Measurements from ENCODE around the gene YWHAE. TPM values are rescaled to one million over a fixed set of nuclear protein-coding genes. Genes with fewer than 3 reads are reported as not detected.
A peak's percentile ranks its signal among the peaks of the same experiment; 100 is the strongest.

Gene YWHAE
- total RNA-seq, 2 experiments from 2014 or later: 116 to 133 TPM

- Mint-ChIP-seq H3K36me3 (ENCODE audit: low read depth) (no peaks in the 10 kb centered on the region), H3K27ac (no peak overlapping the region), H3K4me1 (ENCODE audit: low read depth) (peaks cover 24% of the 10 kb centered on the region), H3K9me3 (no peaks in the 10 kb centered on the region), H3K4me3 (no peak overlapping the region), H3K27me3 (peaks cover 5% of the 10 kb centered on the region)
- POLR2A ChIA-PET: no interaction called here
- Histone ChIP-seq H3K9me3 (ENCODE audit: control insufficient read depth in 1 of 2, insufficient read depth in 1 of 2, low read length in 2 of 2) (no peaks in the 10 kb centered on the region), H3K27me3 (ENCODE audit: control insufficient read depth in 1 of 2, insufficient read depth in 2 of 2, low read length in 2 of 2) (peaks cover 2 to 7% of the 10 kb centered on the region in 2 experiments), H3K4me1 (ENCODE audit: insufficient read depth, low read length) (peaks cover 43% of the 10 kb centered on the region), H3K4me3 (ENCODE audit: low read length) (no peak overlapping the region), H3K36me3 (ENCODE audit: insufficient read depth, low read length) (no peaks in the 10 kb centered on the region), H3K27ac (ENCODE audit: low read depth in 1 of 2, low read length in 2 of 2) (no peak overlapping the region)
- intact Hi-C loops (cut with DNase I, micrococcal nuclease): no loop called here
- CTCF ChIA-PET: no interaction called here
- TF ChIP-seq CTCF (IDR thresholded peaks at IDR 0.05): no peak
- DNase-seq (no peak), ATAC-seq (ENCODE audit: poor library complexity) (no peak)
Measured at GRCh38 chr17:1300371-1300905, 99.6 kb downstream of the YWHAE start.

GRCh38 chr17:1299552-1300370 is 100.3 kb downstream of the YWHAE start:
- H3K4me1 Mint-ChIP-seq (ENCODE audit: low read depth): peaks cover 28% of the 10 kb centered on the region

GRCh38 chr17:1298606-1299005 is 101.4 kb downstream of the YWHAE start:
- intact Hi-C loops (cut with DNase I, micrococcal nuclease): loop anchor here in 1 of 2 experiments (2.0 kb wide), 1 partner anchor 16 kb away; no protein-coding TSS in a partner anchor
- DNase-seq (peak; percentile 10 to 70 (median 42)), ATAC-seq (ENCODE audit: poor library complexity) (peak; percentile 45)
- Histone ChIP-seq H3K4me3 (ENCODE audit: low read length) (peak overlapping the region; percentile 35), H3K27ac (ENCODE audit: low read depth in 1 of 2, low read length in 2 of 2) (no peak overlapping the region), H3K4me1 (ENCODE audit: insufficient read depth, low read length) (peaks cover 61% of the 10 kb centered on the region), H3K9me3 (ENCODE audit: control insufficient read depth in 1 of 2, insufficient read depth in 1 of 2, low read length in 2 of 2) (no peaks in the 10 kb centered on the region), H3K27me3 (ENCODE audit: control insufficient read depth in 1 of 2, insufficient read depth in 2 of 2, low read length in 2 of 2) (peaks cover 2 to 7% of the 10 kb centered on the region in 2 experiments), H3K36me3 (ENCODE audit: insufficient read depth, low read length) (no peaks in the 10 kb centered on the region)
- H3K27ac Mint-ChIP-seq: no peak overlapping the region
- no peaks in the 10 kb centered on the region for H3K9me3 Mint-ChIP-seq
- POLR2A ChIA-PET: interaction anchor here (1.0 to 1.2 kb wide), 2 partner anchors 106 to 217 kb away, joined by 3 to 4 read pairs; partner anchors contain the start of gene INPP5K
- no peak for TF ChIP-seq CTCF (IDR thresholded peaks at IDR 0.05)
- H3K27me3 Mint-ChIP-seq: peaks cover 5% of the 10 kb centered on the region
- CTCF ChIA-PET: interaction anchor here (0.7 to 1.4 kb wide), 2 partner anchors 34 to 39 kb away, joined by 3 to 5 read pairs; no protein-coding TSS in a partner anchor
- H3K4me3 Mint-ChIP-seq: peak overlapping the region; percentile 54
- H3K4me1 Mint-ChIP-seq (ENCODE audit: low read depth): peaks cover 40% of the 10 kb centered on the region
- H3K36me3 Mint-ChIP-seq (ENCODE audit: low read depth): peaks cover under 1% of the 10 kb centered on the region

More at GRCh38 chr17:1299552-1300370, 100.3 kb downstream of the YWHAE start:
- Mint-ChIP-seq H3K36me3 (ENCODE audit: low read depth) (no peaks in the 10 kb centered on the region), H3K27ac (no peak overlapping the region), H3K4me3 (no peak overlapping the region), H3K9me3 (no peaks in the 10 kb centered on the region), H3K27me3 (peaks cover 5% of the 10 kb centered on the region)
- DNase-seq: no peak
- TF ChIP-seq CTCF (IDR thresholded peaks at IDR 0.05): no peak
- intact Hi-C loops (cut with DNase I, micrococcal nuclease): loop anchor here in 1 of 2 experiments (2.0 kb wide), 1 partner anchor 17 kb away; no protein-coding TSS in a partner anchor
- H3K27me3 ChIP-seq (ENCODE audit: control insufficient read depth in 1 of 2, insufficient read depth in 2 of 2, low read length in 2 of 2): peaks cover 2 to 7% of the 10 kb centered on the region in 2 experiments
- no peak overlapping the region for H3K27ac ChIP-seq (ENCODE audit: low read depth in 1 of 2, low read length in 2 of 2)
- no peak overlapping the region for H3K4me3 ChIP-seq (ENCODE audit: low read length)
- POLR2A ChIA-PET: no interaction called here
- CTCF ChIA-PET: interaction anchor here (1.4 kb wide), 1 partner anchor 33 kb away, joined by 5 read pairs; no protein-coding TSS in a partner anchor
- no peak for ATAC-seq (ENCODE audit: poor library complexity)
- no peaks in the 10 kb centered on the region for H3K9me3 ChIP-seq (ENCODE audit: control insufficient read depth in 1 of 2, insufficient read depth in 1 of 2, low read length in 2 of 2)
- H3K4me1 ChIP-seq (ENCODE audit: insufficient read depth, low read length): peaks cover 49% of the 10 kb centered on the region
- no peaks in the 10 kb centered on the region for H3K36me3 ChIP-seq (ENCODE audit: insufficient read depth, low read length)

Other genes starting within 250 kb of the YWHAE start
- 10 to 100 TPM; 72.4 to 74.8 TPM for gene ABR, start 220.2 kb downstream of the YWHAE start, total RNA-seq
- not detected for gene BHLHA9, start 129.8 kb downstream of the YWHAE start, total RNA-seq
- not detected for gene TRARG1, start 120.6 kb downstream of the YWHAE start, total RNA-seq
- 10 to 100 TPM; 13.6 to 14.5 TPM for gene CRK, start 56.0 kb upstream of the YWHAE start, total RNA-seq
- 10 to 100 TPM; 21.0 to 24.7 TPM for gene MYO1C, start 92.5 kb upstream of the YWHAE start, total RNA-seq
- gene INPP5K, start 116.4 kb upstream of the YWHAE start, total RNA-seq: 100 to 1,000 TPM; 199 to 207 TPM
- gene PITPNA, start 162.6 kb upstream of the YWHAE start, total RNA-seq: 10 to 100 TPM; 24.5 to 29.0 TPM
- gene SLC43A2, start 228.6 kb upstream of the YWHAE start, total RNA-seq: 10 to 100 TPM in 1 of 2 experiments, 1 to 10 TPM in 1; 9.0 to 10.2 TPM
- gene SCARF1, start 245.5 kb upstream of the YWHAE start, total RNA-seq: under 1 TPM; 0.41 to 0.45 TPM
- 1 to 10 TPM; 1.3 to 1.5 TPM for gene RILP, start 249.6 kb upstream of the YWHAE start, total RNA-seq

Measured in CD4-positive, alpha-beta T cell (primary cell).